Measurements from ENCODE around the gene CCN5.

DNA sequence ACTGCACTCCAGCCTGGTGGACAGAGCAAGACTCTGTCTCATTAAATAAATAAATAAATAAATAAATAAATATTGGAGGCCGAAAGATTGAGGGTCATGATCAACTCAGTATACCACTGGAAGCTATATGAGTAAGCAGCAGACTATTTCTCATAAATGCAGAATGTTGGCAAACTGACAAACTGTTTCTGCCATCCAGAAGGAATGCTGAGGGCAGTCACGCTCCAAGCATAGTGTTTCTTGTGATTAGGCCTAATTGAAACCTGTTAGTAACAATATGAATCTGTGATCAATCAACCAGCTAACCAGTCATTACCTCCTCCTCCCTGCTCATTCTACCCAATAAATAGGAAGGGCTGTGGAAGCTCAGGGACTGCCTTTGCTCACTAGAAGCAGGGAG, 15.3 kb downstream of the CCN5 start:
- no peak for TF ChIP-seq EP300 (IDR thresholded peaks at IDR 0.05)
- TF ChIP-seq, protein P1, sequence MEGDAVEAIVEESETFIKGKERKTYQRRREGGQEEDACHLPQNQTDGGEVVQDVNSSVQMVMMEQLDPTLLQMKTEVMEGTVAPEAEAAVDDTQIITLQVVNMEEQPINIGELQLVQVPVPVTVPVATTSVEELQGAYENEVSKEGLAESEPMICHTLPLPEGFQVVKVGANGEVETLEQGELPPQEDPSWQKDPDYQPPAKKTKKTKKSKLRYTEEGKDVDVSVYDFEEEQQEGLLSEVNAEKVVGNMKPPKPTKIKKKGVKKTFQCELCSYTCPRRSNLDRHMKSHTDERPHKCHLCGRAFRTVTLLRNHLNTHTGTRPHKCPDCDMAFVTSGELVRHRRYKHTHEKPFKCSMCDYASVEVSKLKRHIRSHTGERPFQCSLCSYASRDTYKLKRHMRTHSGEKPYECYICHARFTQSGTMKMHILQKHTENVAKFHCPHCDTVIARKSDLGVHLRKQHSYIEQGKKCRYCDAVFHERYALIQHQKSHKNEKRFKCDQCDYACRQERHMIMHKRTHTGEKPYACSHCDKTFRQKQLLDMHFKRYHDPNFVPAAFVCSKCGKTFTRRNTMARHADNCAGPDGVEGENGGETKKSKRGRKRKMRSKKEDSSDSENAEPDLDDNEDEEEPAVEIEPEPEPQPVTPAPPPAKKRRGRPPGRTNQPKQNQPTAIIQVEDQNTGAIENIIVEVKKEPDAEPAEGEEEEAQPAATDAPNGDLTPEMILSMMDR (IDR thresholded peaks at IDR 0.05): no peak

All from ovary (tissue), 3 donors.